Heart left ventricle (tissue), 16 donors: Measurements from ENCODE around the gene SUCLA2. TPM values are rescaled to one million over a fixed set of nuclear protein-coding genes. Genes with fewer than 3 reads are reported as not detected.

Experiments used
- ATAC-seq, 4 donors: fragments of 200-7000 bp; cut with Tn5 transposase; one replicate each; pipeline ENCODE4 v1.9.1; 2020 to 2022; ENCODE audit warnings: moderate library complexity in 4 of 4, mild to moderate bottlenecking in 3 of 4, moderate number of reproducible peaks in 1 of 4
- DNase-seq, 5 donors: peaks; one replicate each; pipeline ENCODE4 v3.0.0-alpha.2; 2020
- H3K27ac ChIP-seq, 12 donors: fragments of 200-600 bp; sonication (generic) in 4 of 12; one replicate each; pipeline versions ENCODE4 v1.5.0 to v1.8.0; 2016 to 2022; ENCODE audit warnings: mild to moderate bottlenecking in 2 of 12
- H3K27me3 ChIP-seq, 9 donors: fragments of 200-600 bp; sonication (generic) in 2 of 9; one replicate each; pipeline versions ENCODE4 v1.5.1 to v1.8.0; 2016 to 2022; ENCODE audit warnings: mild to moderate bottlenecking in 3 of 9
- H3K36me3 ChIP-seq, 9 donors: fragments of 200-600 bp; sonication (generic) in 2 of 9; one replicate each; pipeline versions ENCODE4 v1.5.0 to v1.8.0; 2018 to 2022; ENCODE audit warnings: mild to moderate bottlenecking in 2 of 9
- H3K4me1 ChIP-seq, 12 donors: fragments of 200-600 bp; sonication (generic) in 4 of 12; one replicate each; pipeline versions ENCODE4 v1.5.0 to v1.8.0; 2016 to 2022; ENCODE audit warnings: mild to moderate bottlenecking in 3 of 12
- H3K4me3 ChIP-seq, 12 donors: fragments of 200-600 bp; sonication (generic) in 4 of 12; one replicate each; pipeline versions ENCODE4 v1.5.0 to v1.8.0; 2017 to 2022; ENCODE audit warnings: mild to moderate bottlenecking in 9 of 12, moderate library complexity in 4 of 12
- H3K9me3 ChIP-seq, 12 donors: fragments of 200-600 bp; sonication (generic) in 4 of 12; one replicate each; pipeline versions ENCODE4 v1.5.0 to v1.8.0; 2016 to 2022; ENCODE audit warnings: mild to moderate bottlenecking in 1 of 12
- POLR2A ChIP-seq, 2 donors: fragments of 450-650 bp; IDR thresholded peaks; one replicate each; pipeline ENCODE4 v1.6.1; 2017; ENCODE audit warnings: antibody characterized with exemption in 2 of 2, mild to moderate bottlenecking in 2 of 2, moderate library complexity in 2 of 2
- WGBS, 4 donors: extraction: QIAGEN DNeasy Blood & Tissue Kit in 2 of 4; methylation state at CpG; one replicate each; pipeline versions ENCODE4 v1.1.5 to v1.1.7; 2013 to 2018; 5-methylcytosine and 5-hydroxymethylcytosine counted together
- intact Hi-C, 10 donors: fragments of 100-400 bp; cut with DNase I; formaldehyde crosslinking; loops; one replicate each; pipeline versions ENCODE4 v1.11.1 to v1.14.2; 2022
- long read RNA-seq, 3 donors: library from polyadenylated mRNA; unstranded; transcript quantifications; one replicate each; pipeline ENCODE4 v2.0.0, GENCODE V29; 2020 to 2021
- polyA plus RNA-seq, 2 donors: library from polyadenylated mRNA; stranded (reverse); fragments of 200-250 nt; gene quantifications; one replicate each; pipeline ENCODE4 v1.2.3, GENCODE V29; 2013
- total RNA-seq, 9 donors: library from RNA; depleted of rRNA in 2 of 9; stranded (reverse); fragments of >200 nt in 2 of 9; fragmentation: NEBNext Ultra II Directional in 3 of 9; extraction: Animal tissue kit (Norgen Biotek cat#: 25700) in 3 of 9; gene quantifications; one replicate each; pipeline versions ENCODE4 v1.1.0 to v1.2.4, GENCODE V29; 2016 to 2023
- TF ChIP-seq, protein P1 (sequence below), 12 donors: fragments of 200-600 bp; sonication (generic) in 4 of 12; IDR thresholded peaks; one replicate each; pipeline versions ENCODE4 v1.5.0 to v1.8.0; 2018 to 2022; ENCODE audit warnings: antibody characterized with exemption in 12 of 12, mild to moderate bottlenecking in 5 of 12
- donor health status: ischemic (EF 13 %, LVEDD 7.1; RV severe dilation, severe dysfunction).
- donor health status: healthy with polysubstance abuse.
- donor health status: DM: no; HTN: yes; CAD: no.
- donor health status: DM: no; HTN: no; CAD: no.
- donor health status: ischemic (EF 25% LVEDD 6.9; RV normal size, moderate dysfunction).
- donor health status: ischemic (EF 25% LVEDD 5.7; RV mildly dilated, moderate dysfunction).
- donor health status: healthy.
- donor health status: DM: yes; HTN: yes; CAD: no.
- donor health status: ischemic (EF 35%, LVEDD 5.7; RV mildly dilated, moderate dysfunction).
- donor health status: nonischemic (EF 11% LVEDD 7.7; RV severe dilation, severe dysfunction).
- donor health status: DM: yes; HTN: yes; CAD: no.
- donor health status: PGD.
- donor health status: ischemic (EF 29% LVEDD 5.4; RV normal size, mild dysfunction).
- donor health status: nonischemic (EF 23%, LVEDD 6.1; RV moderate dilation, normal function).

SUCLA2 gene
- 100 to 1,000 TPM in 7 of 9 donors, 10 to 100 TPM in 2; 83.8 to 166 (median 125) TPM for total RNA-seq
- 10 to 100 TPM; 36.5 to 91.3 TPM for polyA plus RNA-seq
- long read RNA-seq, donor 1, transcript SUCLA2-219 (11 exons, 2,111 nt), result major isoform, 524 of 546 reads
- long read RNA-seq, donor 1, partial matches to known transcripts, result 5 of 546 reads
- long read RNA-seq, donor 1, other reads (novel, unspliced or antisense), result 16 of 546 reads
- long read RNA-seq, donor 2, transcript SUCLA2-219 (11 exons, 2,111 nt), result major isoform, 1,384 of 1,470 reads
- long read RNA-seq, donor 2, partial matches to known transcripts, result 35 of 1,470 reads
- long read RNA-seq, donor 2, other reads (novel, unspliced or antisense), result 46 of 1,470 reads
- long read RNA-seq, donor 3, transcript SUCLA2-219 (11 exons, 2,111 nt), result major isoform, 279 of 295 reads
- long read RNA-seq, donor 3, partial matches to known transcripts, result 5 of 295 reads
- long read RNA-seq, donor 3, other reads (novel, unspliced or antisense), result 10 of 295 reads

DNA sequence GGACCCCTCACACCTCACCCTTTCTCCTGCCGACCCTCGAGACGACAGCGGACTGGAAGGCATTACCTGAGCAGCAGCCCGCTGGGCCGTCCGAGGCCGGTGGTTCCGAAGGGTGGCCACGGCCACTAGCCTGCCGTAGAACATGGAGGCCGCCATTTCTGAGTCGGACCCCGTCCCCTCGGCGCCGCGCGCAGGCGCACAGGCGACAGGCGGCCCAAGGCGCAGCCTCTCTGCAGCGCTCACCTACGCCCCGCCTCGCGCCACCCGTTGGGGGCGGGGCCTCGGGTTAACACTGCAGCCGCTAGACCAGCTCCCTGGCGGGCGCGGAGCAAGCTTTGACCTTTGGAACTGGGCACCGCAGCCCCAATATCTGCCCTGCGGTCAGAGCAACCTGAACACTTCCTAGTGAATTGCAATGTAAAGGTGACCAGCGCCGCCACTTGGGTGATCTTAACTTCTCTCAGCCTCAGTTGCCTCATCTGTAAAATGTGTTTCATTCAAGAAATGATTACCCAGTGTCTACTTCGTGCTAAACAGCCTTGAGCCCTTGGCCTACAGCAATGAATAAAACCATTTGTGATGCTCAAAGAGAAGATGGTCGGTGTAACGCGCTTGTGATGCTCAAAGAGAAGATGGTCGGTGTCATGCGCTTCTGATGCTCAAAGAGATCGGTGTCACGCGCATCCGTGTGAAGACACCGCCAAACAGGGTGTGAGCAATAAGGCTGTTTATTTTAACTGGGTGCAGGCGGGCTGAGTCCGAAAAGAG lies at the start of gene SUCLA2:
TSS of gene SUCLA2 (minus strand) at position 160 of the 768 bp plus-strand sequence. CDS start at position 156, 4 bp downstream.
- DNase-seq, result peak; percentile 89 to 95 (median 93)
- H3K27ac ChIP-seq, result peak within 1 kb of the TSS; percentile 22 to 91 (median 84)
- WGBS, 4 donors, result 1 to 30% (median 6%) methylated on average over 19 to 52 of the region's 52 CpGs
- TF ChIP-seq POLR2A (IDR thresholded peaks at IDR 0.05), result peak in 1 of 2 donors; percentile 74
- TF ChIP-seq, protein P1, sequence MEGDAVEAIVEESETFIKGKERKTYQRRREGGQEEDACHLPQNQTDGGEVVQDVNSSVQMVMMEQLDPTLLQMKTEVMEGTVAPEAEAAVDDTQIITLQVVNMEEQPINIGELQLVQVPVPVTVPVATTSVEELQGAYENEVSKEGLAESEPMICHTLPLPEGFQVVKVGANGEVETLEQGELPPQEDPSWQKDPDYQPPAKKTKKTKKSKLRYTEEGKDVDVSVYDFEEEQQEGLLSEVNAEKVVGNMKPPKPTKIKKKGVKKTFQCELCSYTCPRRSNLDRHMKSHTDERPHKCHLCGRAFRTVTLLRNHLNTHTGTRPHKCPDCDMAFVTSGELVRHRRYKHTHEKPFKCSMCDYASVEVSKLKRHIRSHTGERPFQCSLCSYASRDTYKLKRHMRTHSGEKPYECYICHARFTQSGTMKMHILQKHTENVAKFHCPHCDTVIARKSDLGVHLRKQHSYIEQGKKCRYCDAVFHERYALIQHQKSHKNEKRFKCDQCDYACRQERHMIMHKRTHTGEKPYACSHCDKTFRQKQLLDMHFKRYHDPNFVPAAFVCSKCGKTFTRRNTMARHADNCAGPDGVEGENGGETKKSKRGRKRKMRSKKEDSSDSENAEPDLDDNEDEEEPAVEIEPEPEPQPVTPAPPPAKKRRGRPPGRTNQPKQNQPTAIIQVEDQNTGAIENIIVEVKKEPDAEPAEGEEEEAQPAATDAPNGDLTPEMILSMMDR (IDR thresholded peaks at IDR 0.05), result peak in 2 of 12 donors; percentile 7 to 18
- H3K36me3 ChIP-seq, result peaks cover 0 to 12% (median 2%) of the 10 kb centered on the region in 9 donors
- peak within 1 kb of the TSS; percentile 70 to 100 (median 89) for H3K4me3 ChIP-seq
- H3K4me1 ChIP-seq, result peaks cover 0 to 46% (median 18%) of the 10 kb centered on the region in 12 donors
- intact Hi-C loops, result loop anchor here in 1 of 10 donors (5.0 kb wide), 1 partner anchor 36 kb away; the partner anchor contains the start of gene NUDT15
- peak; percentile 97 to 100 (median 100) for ATAC-seq
- H3K9me3 ChIP-seq, result no peaks in the 10 kb centered on the region
- H3K27me3 ChIP-seq, result no peaks in the 10 kb centered on the region

DNA sequence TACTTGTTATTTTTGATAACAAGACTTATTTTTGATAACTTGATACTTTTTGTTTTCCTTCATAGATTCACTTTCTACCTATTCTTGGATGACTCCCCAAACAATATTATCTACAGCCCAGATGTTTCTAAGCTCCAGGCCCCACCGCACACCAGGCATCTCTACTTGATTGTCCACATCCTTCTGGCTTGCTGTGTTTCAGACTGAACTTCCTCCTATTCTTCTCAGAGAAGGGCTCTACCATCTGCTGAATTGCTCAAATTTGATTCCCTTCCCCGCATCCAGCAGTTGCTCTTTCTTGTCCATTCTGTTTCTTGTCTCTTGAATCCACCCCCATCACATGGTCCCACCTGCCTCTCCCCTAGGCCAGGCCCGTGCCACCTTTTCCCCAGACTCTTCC lies 49.5 kb upstream of the SUCLA2 start:
- H3K27ac ChIP-seq, result no peak overlapping the region
- WGBS, 4 donors, result 68 to 76% (median 70%) methylated on average over 3 of the region's 3 CpGs
- H3K36me3 ChIP-seq, result peaks cover 0 to 86% (median 69%) of the 10 kb centered on the region in 9 donors
- H3K9me3 ChIP-seq, result no peaks in the 10 kb centered on the region
- TF ChIP-seq, protein P1 (IDR thresholded peaks at IDR 0.05), result no peak
- TF ChIP-seq POLR2A (IDR thresholded peaks at IDR 0.05), result no peak
- intact Hi-C loops, result no loop called here
- peaks cover 0 to 7% (median 0%) of the 10 kb centered on the region in 12 donors for H3K4me1 ChIP-seq
- peak in 2 of 4 donors; percentile 41 to 60 for ATAC-seq
- DNase-seq, result no peak
- H3K4me3 ChIP-seq, result no peak overlapping the region
- H3K27me3 ChIP-seq, result no peaks in the 10 kb centered on the region

DNA sequence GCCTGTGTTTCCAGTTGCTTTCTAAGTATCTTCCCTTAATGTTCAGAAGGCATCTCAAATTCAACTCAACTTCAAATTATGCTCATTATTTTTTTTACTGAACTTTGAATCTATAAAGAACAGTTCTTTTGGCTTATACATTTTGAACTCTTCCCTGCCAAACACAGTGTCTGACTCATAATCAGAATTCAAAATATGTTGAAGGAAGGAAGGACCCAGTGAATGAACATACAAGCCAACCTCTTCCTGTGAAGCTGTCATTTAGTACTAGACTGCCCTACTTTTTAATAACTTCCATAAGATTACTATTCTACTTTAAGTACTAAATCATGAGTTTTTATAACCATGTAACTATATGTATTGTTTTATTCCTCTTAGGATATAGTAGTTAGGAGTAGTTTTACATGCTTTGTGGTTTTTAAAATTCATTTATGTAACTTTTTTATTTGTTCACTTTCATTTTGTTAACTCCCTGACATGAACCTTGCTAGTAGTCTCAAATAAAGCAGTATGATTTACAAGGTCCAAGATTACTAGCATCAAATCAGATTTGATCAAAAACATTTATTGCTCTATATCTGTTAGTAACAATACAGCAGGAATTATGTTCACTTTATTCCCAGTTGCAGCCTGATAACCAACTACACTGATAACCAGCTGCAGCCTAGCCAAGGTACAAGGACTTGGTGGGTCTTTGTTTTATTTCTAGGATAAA lies 42.9 kb upstream of the SUCLA2 start:
- no peak overlapping the region for H3K4me3 ChIP-seq
- no peaks in the 10 kb centered on the region for H3K9me3 ChIP-seq
- DNase-seq (no peak), ATAC-seq (no peak)
- TF ChIP-seq, protein P1 (IDR thresholded peaks at IDR 0.05), result no peak
- no peak for TF ChIP-seq POLR2A (IDR thresholded peaks at IDR 0.05)
- peaks cover 0 to 11% (median 0%) of the 10 kb centered on the region in 12 donors for H3K4me1 ChIP-seq
- no peaks in the 10 kb centered on the region for H3K27me3 ChIP-seq
- intact Hi-C loops, result no loop called here
- peaks cover 0 to 60% (median 48%) of the 10 kb centered on the region in 9 donors for H3K36me3 ChIP-seq
- H3K27ac ChIP-seq, result peak overlapping the region in 1 of 12 donors; percentile 32
